ENCODE results near the gene RORC.

GRCh38 chr1:151862604-151863003 lies 31.0 kb upstream of the RORC start:
- TF ChIP-seq CTCF (IDR thresholded peaks at IDR 0.05) (no peak), POLR2A (IDR thresholded peaks at IDR 0.05) (no peak), POLR2AphosphoS5 (IDR thresholded peaks at IDR 0.05) (no peak), EP300 (IDR thresholded peaks at IDR 0.05) (no peak)

Data from sigmoid colon (tissue), 4 donors.